Endothelial cell of umbilical vein (primary cell): ENCODE measurements around the gene NELFB. TPM values are rescaled to one million over a fixed set of nuclear protein-coding genes. Genes with fewer than 3 reads are reported as not detected.

Source experiments
- BruUV-seq: library from RNA; stranded (reverse); fragments of 400-500 nt; replicated peaks from 2 replicates; lab custom pipeline; 2021; lab: Mats Ljungman, UMichigan
- CTCF ChIA-PET: fragments of 300-600, 350-600 bp; sonication (Branson Sonifier 250); formaldehyde crosslinking; loops from one replicate; lab custom pipeline; 2021; ENCODE audit warnings: antibody characterized with exemption, inconsistent platforms; lab: Charles Lee
- POLR2A ChIA-PET: fragments of 300-600, 350-600 bp; sonication (Branson Sonifier 250); formaldehyde crosslinking; loops from one replicate; lab custom pipeline; 2021; ENCODE audit warnings: antibody characterized with exemption, inconsistent platforms; lab: Charles Lee
- DNase-seq: peaks from one replicate; pipeline ENCODE4 v3.0.0-alpha.2; 2011; ENCODE audit warnings: low read depth, low spot score
- FAIRE-seq: peaks from 2 replicates; lab custom pipeline; 2011; peaks lifted over from hg19 to GRCh38; lab: Jason Lieb, UNC
- H2AFZ ChIP-seq: 2 replicates; pipeline ENCODE4 v1.6.0; 2012; ENCODE audit warnings: low read depth, low read length, control low read depth, inconsistent platforms
- H3K27ac ChIP-seq: 2 replicates; pipeline ENCODE4 v1.5.1; 2011; ENCODE audit warnings: low read depth, mild to moderate bottlenecking, control low read depth, low read length, moderate library complexity; ENCODE audit not compliant: insufficient read depth
- H3K27me3 ChIP-seq, 2 experiments: 2 replicates each; pipeline versions ENCODE4 v1.6.0 to v1.6.1; 2011; ENCODE audit warnings: low read length in 2 of 2, mixed read lengths in 1 of 2; ENCODE audit not compliant: control insufficient read depth in 2 of 2, insufficient read depth in 2 of 2
- H3K36me3 ChIP-seq, 2 experiments: 2 replicates in 1 of 2; 3 replicates in 1 of 2; pipeline ENCODE4 v1.5.1; 2011; ENCODE audit warnings: low read length in 2 of 2, mild to moderate bottlenecking in 1 of 2, moderate library complexity in 1 of 2; ENCODE audit not compliant: control insufficient read depth in 2 of 2, insufficient read depth in 2 of 2; ENCODE audit errors: extremely low read depth in 1 of 2
- H3K4me1 ChIP-seq: 3 replicates; pipeline ENCODE4 v1.5.1; 2011; ENCODE audit warnings: mild to moderate bottlenecking, low read length; ENCODE audit not compliant: control insufficient read depth, insufficient read depth; ENCODE audit errors: extremely low read depth
- H3K4me2 ChIP-seq: 2 replicates; pipeline ENCODE4 v1.6.1; 2011; ENCODE audit warnings: low read length, control low read depth, mixed read lengths; ENCODE audit not compliant: insufficient read depth
- H3K4me3 ChIP-seq, 3 experiments: fragments of 200-600 bp in 1 of 3; sonication (generic), shearing (Covaris generic) in 1 of 3; replicated peaks in 1 of 3; 2 replicates each; pipeline ENCODE4 v1.5.1; 2011 to 2016; ENCODE audit warnings: control low read depth in 3 of 3, low read length in 3 of 3, mild to moderate bottlenecking in 2 of 3, inconsistent platforms in 1 of 3, low read depth in 1 of 3, moderate library complexity in 1 of 3; ENCODE audit not compliant: insufficient read depth in 1 of 3
- H3K79me2 ChIP-seq: 2 replicates; pipeline ENCODE4 v1.6.0; 2012; ENCODE audit warnings: low read length, inconsistent platforms; ENCODE audit not compliant: control insufficient read depth, insufficient read depth
- H3K9ac ChIP-seq: replicated peaks from 2 replicates; pipeline ENCODE3; 2011; ENCODE audit warnings: low read length, control low read depth; ENCODE audit not compliant: insufficient read depth; ENCODE audit errors: extremely low read depth
- H3K9me1 ChIP-seq: replicated peaks from 3 replicates; pipeline ENCODE4 v1.6.0; 2011; ENCODE audit warnings: mild to moderate bottlenecking, low read length; ENCODE audit not compliant: control insufficient read depth, insufficient read depth; ENCODE audit errors: extremely low read depth
- H3K9me3 ChIP-seq: replicated peaks from 2 replicates; pipeline ENCODE4 v1.5.1; 2012; ENCODE audit warnings: low read length, inconsistent platforms; ENCODE audit not compliant: control insufficient read depth, insufficient read depth
- H4K20me1 ChIP-seq: replicated peaks from 2 replicates; pipeline ENCODE3; 2011; ENCODE audit warnings: mild to moderate bottlenecking, low read length; ENCODE audit not compliant: control insufficient read depth, insufficient read depth; ENCODE audit errors: extremely low read depth
- EZH2 ChIP-seq: IDR thresholded peaks from 2 replicates; pipeline ENCODE4 v1.6.1; 2012; ENCODE audit warnings: borderline replicate concordance, low read depth, mild to moderate bottlenecking, moderate library complexity, low read length, inconsistent platforms; ENCODE audit not compliant: severe bottlenecking
- FOS ChIP-seq: IDR thresholded peaks from 2 replicates; pipeline ENCODE4 v1.6.1; 2011; ENCODE audit warnings: mild to moderate bottlenecking, low read length, moderate library complexity, borderline replicate concordance; ENCODE audit not compliant: insufficient read depth
- GATA2 ChIP-seq: IDR thresholded peaks from 2 replicates; pipeline ENCODE4 v1.7.0; 2011; ENCODE audit warnings: low read depth, mild to moderate bottlenecking, moderate library complexity, mixed read lengths, low read length; ENCODE audit not compliant: insufficient read length, insufficient read depth
- JUN ChIP-seq: IDR thresholded peaks from 2 replicates; pipeline ENCODE4 v1.6.1; 2011; ENCODE audit warnings: borderline replicate concordance, low read depth; ENCODE audit not compliant: insufficient read length, insufficient read depth
- MYC ChIP-seq: IDR thresholded peaks from one replicate; pipeline ENCODE4 v1.6.1; 2011; ENCODE audit warnings: mild to moderate bottlenecking, low read depth, low read length
- POLR2A ChIP-seq: IDR thresholded peaks from 2 replicates; pipeline ENCODE4 v1.6.1; 2012; ENCODE audit warnings: low read depth, mild to moderate bottlenecking, control low read depth, low read length
- POLR2AphosphoS5 ChIP-seq: IDR thresholded peaks from 2 replicates; pipeline ENCODE4 v1.6.1; 2012; ENCODE audit warnings: low read depth, mild to moderate bottlenecking, control low read depth, low read length, moderate library complexity; ENCODE audit not compliant: insufficient read depth
- dilution Hi-C: fragments of 300-500 bp; cut with MboI; formaldehyde crosslinking; loops from one replicate; pipeline ENCODE4 v1.15.0; 2019; ENCODE audit warnings: low sequenced_read_pairs; ENCODE audit not compliant: extremely low pct_ligation_motif_present
- intact Hi-C: fragments of 100-400 bp; cut with micrococcal nuclease; formaldehyde crosslinking; loops from one replicate; pipeline ENCODE4 v1.10.0; 2022
- polyA plus RNA-seq, 4 experiments: library from polyadenylated mRNA; depleted of rRNA in 3 of 4; stranded (reverse) in 3 of 4; unstranded in 1 of 4; fragments of >200 nt; gene quantifications; 2 replicates each; pipeline versions ENCODE4 v1.2.1 to v1.2.3, GENCODE V29; 2011 to 2012; ENCODE audit warnings: missing spikeins in 1 of 4
- total RNA-seq: library from RNA; stranded (reverse); gene quantifications from 2 replicates; pipeline ENCODE4 v1.2.3, GENCODE V29; 2021
- TF ChIP-seq, protein P1 (sequence below): IDR thresholded peaks from 2 replicates; pipeline ENCODE4 v1.6.1; 2011; ENCODE audit not compliant: insufficient read depth, insufficient read length
- TF ChIP-seq, protein P2 (sequence below), 2 donors: IDR thresholded peaks; 1 replicate in 1 of 2; 2 replicates in 1 of 2; pipeline ENCODE4 v1.5.1; 2011; ENCODE audit warnings: low read length in 2 of 2, mild to moderate bottlenecking in 2 of 2, moderate library complexity in 2 of 2, control low read depth in 1 of 2, inconsistent platforms in 1 of 2, low read depth in 1 of 2; ENCODE audit not compliant: insufficient read depth in 1 of 2; ENCODE audit errors: extremely low read depth in 1 of 2

The NELFB gene
- total and polyA plus RNA-seq, 2 donors (not counting 3 experiments of a cell fraction or from before 2014, with no cell fraction given) = 62.3 to 76.1 TPM

DNA sequence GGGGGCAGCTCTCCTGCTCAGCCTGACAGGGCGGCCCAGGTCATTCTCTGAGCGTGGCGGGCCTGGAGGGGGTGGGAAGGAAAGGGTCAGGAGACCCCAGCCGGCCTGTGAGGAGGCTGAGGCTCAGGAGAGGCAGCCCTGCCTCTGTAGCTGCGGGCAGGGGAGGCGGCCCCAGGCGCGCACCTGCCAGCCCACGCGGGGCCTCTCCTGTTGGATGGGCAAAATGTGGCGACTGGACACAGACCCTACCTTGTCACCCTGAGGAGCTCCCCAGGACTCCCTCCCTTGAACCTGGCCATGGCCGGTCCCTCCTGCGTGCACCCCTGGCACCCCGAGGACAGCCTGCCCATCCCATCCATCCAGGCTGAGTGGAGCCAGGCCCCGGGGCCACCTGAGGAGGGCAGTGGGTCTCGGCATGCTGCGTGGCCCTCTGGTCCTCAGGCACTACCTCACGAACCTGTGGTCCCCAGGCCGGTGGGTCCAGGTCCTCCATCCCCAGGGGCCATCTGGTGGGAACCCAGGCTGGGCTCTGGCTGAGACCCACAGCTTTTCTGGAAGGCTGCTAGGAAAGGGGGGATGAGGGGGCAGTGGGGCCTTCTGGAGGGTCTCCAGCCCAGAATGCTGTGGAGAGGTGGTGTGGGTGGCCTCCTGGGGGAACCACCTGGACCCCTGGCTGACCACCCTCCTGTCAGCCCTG lies 62.0 kb downstream of the NELFB start:
- dilution Hi-C loops (no loop called here), intact Hi-C loops (no loop called here)
- FAIRE-seq (no peak), DNase-seq (no peak)
- Histone ChIP-seq H3K27me3 (no peaks in the 10 kb centered on the region), H3K27ac (peak overlapping the region; percentile 71), H3K79me2 (no peaks in the 10 kb centered on the region), H3K4me3 (no peak overlapping the region), H3K9ac (no peak overlapping the region), H3K36me3 (no peaks in the 10 kb centered on the region), H3K9me1 (no peaks in the 10 kb centered on the region), H3K4me2 (no peak overlapping the region), H2AFZ (no peak overlapping the region), H4K20me1 (no peaks in the 10 kb centered on the region), H3K9me3 (no peaks in the 10 kb centered on the region), H3K4me1 (peaks cover 27% of the 10 kb centered on the region)
- BruUV-seq = no TSS peak
- TF ChIP-seq, protein P1, sequence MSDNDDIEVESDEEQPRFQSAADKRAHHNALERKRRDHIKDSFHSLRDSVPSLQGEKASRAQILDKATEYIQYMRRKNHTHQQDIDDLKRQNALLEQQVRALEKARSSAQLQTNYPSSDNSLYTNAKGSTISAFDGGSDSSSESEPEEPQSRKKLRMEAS = no peak
- TF ChIP-seq FOS = no peak
- TF ChIP-seq JUN = no peak
- TF ChIP-seq EZH2 = no peak
- TF ChIP-seq, protein P2, sequence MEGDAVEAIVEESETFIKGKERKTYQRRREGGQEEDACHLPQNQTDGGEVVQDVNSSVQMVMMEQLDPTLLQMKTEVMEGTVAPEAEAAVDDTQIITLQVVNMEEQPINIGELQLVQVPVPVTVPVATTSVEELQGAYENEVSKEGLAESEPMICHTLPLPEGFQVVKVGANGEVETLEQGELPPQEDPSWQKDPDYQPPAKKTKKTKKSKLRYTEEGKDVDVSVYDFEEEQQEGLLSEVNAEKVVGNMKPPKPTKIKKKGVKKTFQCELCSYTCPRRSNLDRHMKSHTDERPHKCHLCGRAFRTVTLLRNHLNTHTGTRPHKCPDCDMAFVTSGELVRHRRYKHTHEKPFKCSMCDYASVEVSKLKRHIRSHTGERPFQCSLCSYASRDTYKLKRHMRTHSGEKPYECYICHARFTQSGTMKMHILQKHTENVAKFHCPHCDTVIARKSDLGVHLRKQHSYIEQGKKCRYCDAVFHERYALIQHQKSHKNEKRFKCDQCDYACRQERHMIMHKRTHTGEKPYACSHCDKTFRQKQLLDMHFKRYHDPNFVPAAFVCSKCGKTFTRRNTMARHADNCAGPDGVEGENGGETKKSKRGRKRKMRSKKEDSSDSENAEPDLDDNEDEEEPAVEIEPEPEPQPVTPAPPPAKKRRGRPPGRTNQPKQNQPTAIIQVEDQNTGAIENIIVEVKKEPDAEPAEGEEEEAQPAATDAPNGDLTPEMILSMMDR (IDR thresholded peaks at IDR 0.05; ENCODE audit: extremely low read depth in 1 of 2, insufficient read depth in 1 of 2, low read depth in 1 of 2, low read length in 2 of 2) = no peak
- no peak for TF ChIP-seq POLR2AphosphoS5
- TF ChIP-seq POLR2A = no peak
- TF ChIP-seq MYC = no peak
- TF ChIP-seq GATA2 = no peak
- POLR2A ChIA-PET = no interaction called here
- CTCF ChIA-PET = interaction anchor here (1.0 to 2.2 kb wide), 3 partner anchors 11 to 21 kb away, joined by 3 to 18 read pairs (median 8); partner anchors contain the start of gene NRARP
